ENCODE data around the gene PRDX5. TPM values are rescaled to one million over a fixed set of nuclear protein-coding genes. Genes with fewer than 3 reads are reported as not detected.

PRDX5 gene
- total and polyA plus RNA-seq, 2 donors (not counting 1 experiment from before 2014, with no cell fraction given) = 50.4 to 95.5 TPM

- Histone ChIP-seq H3K27ac (ENCODE audit: low read length in 2 of 2) (no peak overlapping the region), H4K20me1 (ENCODE audit: control insufficient read depth, insufficient read depth, low read length, poor library complexity, severe bottlenecking) (no peaks in the 10 kb centered on the region), H3K9me3 (ENCODE audit: control extremely low read depth in 1 of 3, control insufficient read depth in 2 of 3, insufficient read depth in 1 of 3, low read length in 2 of 3) (no peaks in the 10 kb centered on the region), H3K79me2 (ENCODE audit: control insufficient read depth, insufficient read depth, low read length) (peaks cover 6% of the 10 kb centered on the region), H3K9ac (ENCODE audit: low read length) (no peak overlapping the region), H3K4me1 (ENCODE audit: control insufficient read depth in 2 of 2, insufficient read depth in 2 of 2, low read length in 2 of 2) (peaks cover 11 to 16% of the 10 kb centered on the region in 2 donors), H3K36me3 (replicated peaks in 1 of 2; ENCODE audit: control extremely low read depth in 1 of 2, control insufficient read depth in 1 of 2, extremely low read depth in 1 of 2, insufficient read depth in 2 of 2, low read length in 1 of 2) (no peaks in the 10 kb centered on the region), H2AFZ (ENCODE audit: insufficient read depth, low read depth, low read length, poor library complexity, severe bottlenecking) (no peak overlapping the region), H3K27me3 (replicated peaks in 1 of 4; ENCODE audit: control extremely low read depth in 1 of 4, control insufficient read depth in 3 of 4, insufficient read depth in 4 of 4, low read length in 3 of 4) (no peaks in the 10 kb centered on the region), H3K4me3 (ENCODE audit: control extremely low read depth in 1 of 5, extremely low read depth in 1 of 5, insufficient read depth in 1 of 5, low read depth in 2 of 5, low read length in 4 of 5) (no peak overlapping the region), H3K4me2 (replicated peaks; ENCODE audit: low read depth, low read length, poor library complexity, severe bottlenecking) (no peak overlapping the region)
- H3K4me1 Mint-ChIP-seq = peaks cover 12% of the 10 kb centered on the region
- no peak for ATAC-seq (ENCODE audit: low read depth)
- H3K27me3 Mint-ChIP-seq = no peaks in the 10 kb centered on the region
- intact Hi-C loops (cut with micrococcal nuclease) = no loop called here
- DNase-seq = no peak
- no peak overlapping the region for H3K4me3 Mint-ChIP-seq
- no peaks in the 10 kb centered on the region for H3K9me3 Mint-ChIP-seq (ENCODE audit: insufficient read depth)
- POLR2A ChIA-PET = no interaction called here
- CTCF ChIA-PET = interaction anchor here (0.6 to 1.1 kb wide), 3 partner anchors 10 to 42 kb away, joined by 3 to 5 read pairs (median 4); partner anchors contain the start of genes GPR137, PRDX5 and TRMT112
- no peak for TF ChIP-seq EZH2 (IDR thresholded peaks at IDR 0.05; ENCODE audit: borderline replicate concordance, insufficient read depth, low read depth, low read length, poor library complexity, severe bottlenecking)
- no peak for TF ChIP-seq CTCF (IDR thresholded peaks at IDR 0.05)
- no peak overlapping the region for H3K27ac Mint-ChIP-seq
- WGBS (ENCODE audit: insufficient coverage) = 90% methylated on average over 1 of the region's 3 CpGs
Measured at GRCh38 chr11:64327993-64328392, 10.1 kb downstream of the PRDX5 start.

- H3K27ac ChIP-seq (ENCODE audit: low read length in 2 of 2) = no peak overlapping the region
- H3K9me3 ChIP-seq (ENCODE audit: control extremely low read depth in 1 of 3, control insufficient read depth in 2 of 3, insufficient read depth in 1 of 3, low read length in 2 of 3) = no peaks in the 10 kb centered on the region
- H2AFZ ChIP-seq (ENCODE audit: insufficient read depth, low read depth, low read length, poor library complexity, severe bottlenecking) = no peak overlapping the region
- POLR2A ChIA-PET = interaction anchor here (0.7 to 1.9 kb wide), 3 partner anchors 10 to 119 kb away, joined by 8 to 16 read pairs (median 8); partner anchors contain the start of genes CCDC88B, PRDX5 and TRMT112
- 99% methylated on average over 11 of the region's 11 CpGs for WGBS (ENCODE audit: insufficient coverage)
- Mint-ChIP-seq H3K4me1 (peaks cover 27% of the 10 kb centered on the region), H3K9me3 (ENCODE audit: insufficient read depth) (no peaks in the 10 kb centered on the region), H3K27ac (no peak overlapping the region), H3K4me3 (no peak overlapping the region), H3K27me3 (no peaks in the 10 kb centered on the region)
- CTCF ChIA-PET = interaction anchor here (0.9 to 5.2 kb wide), 8 partner anchors 10 to 127 kb away, joined by 3 to 47 read pairs (median 11); partner anchors contain the start of genes CATSPERZ, CCDC88B, ESRRA and PRDX5
- H3K4me3 ChIP-seq (ENCODE audit: control extremely low read depth in 1 of 5, extremely low read depth in 1 of 5, insufficient read depth in 1 of 5, low read depth in 2 of 5, low read length in 4 of 5) = no peak overlapping the region
- H3K9ac ChIP-seq (ENCODE audit: low read length) = no peak overlapping the region
- no peak overlapping the region for H3K4me2 ChIP-seq (replicated peaks; ENCODE audit: low read depth, low read length, poor library complexity, severe bottlenecking)
- TF ChIP-seq EZH2 (IDR thresholded peaks at IDR 0.05; ENCODE audit: borderline replicate concordance, insufficient read depth, low read depth, low read length, poor library complexity, severe bottlenecking) (no peak), CTCF (IDR thresholded peaks at IDR 0.05) (no peak)
- intact Hi-C loops (cut with micrococcal nuclease) = no loop called here
- DNase-seq = no peak
- no peak for ATAC-seq (ENCODE audit: low read depth)
- H3K27me3 ChIP-seq (replicated peaks in 1 of 4; ENCODE audit: control extremely low read depth in 1 of 4, control insufficient read depth in 3 of 4, insufficient read depth in 4 of 4, low read length in 3 of 4) = no peaks in the 10 kb centered on the region
- no peaks in the 10 kb centered on the region for H3K36me3 ChIP-seq (replicated peaks in 1 of 2; ENCODE audit: control extremely low read depth in 1 of 2, control insufficient read depth in 1 of 2, extremely low read depth in 1 of 2, insufficient read depth in 2 of 2, low read length in 1 of 2)
- no peaks in the 10 kb centered on the region for H4K20me1 ChIP-seq (ENCODE audit: control insufficient read depth, insufficient read depth, low read length, poor library complexity, severe bottlenecking)
- H3K79me2 ChIP-seq (ENCODE audit: control insufficient read depth, insufficient read depth, low read length) = peaks cover 6% of the 10 kb centered on the region
- peaks cover 20 to 32% of the 10 kb centered on the region in 2 donors for H3K4me1 ChIP-seq (ENCODE audit: control insufficient read depth in 2 of 2, insufficient read depth in 2 of 2, low read length in 2 of 2)
Measured at GRCh38 chr11:64330888-64331287, 13.0 kb downstream of the PRDX5 start.

All from B cell (primary cell).